Measurements from ENCODE around the gene LST1.

- TF ChIP-seq CTCF (IDR thresholded peaks at IDR 0.05) (no peak), POLR2A (IDR thresholded peaks at IDR 0.05) (no peak)
These were observed 8.5 kb upstream of the LST1 start for GRCh38 chr6:31577579-31577966.
